Testis (tissue), 3 donors: ENCODE measurements around the gene KCTD13. TPM values are rescaled to one million over a fixed set of nuclear protein-coding genes. Genes with fewer than 3 reads are reported as not detected.

ENCODE experiments used
- DNase-seq: peaks from one replicate; pipeline ENCODE4 v3.0.0-alpha.2; 2019
- H3K27ac ChIP-seq, 2 donors: fragments of 200-600 bp; sonication (generic); one replicate each; pipeline ENCODE4 v1.5.1; 2019
- H3K27me3 ChIP-seq: fragments of 200-600 bp; sonication (generic); one replicate; pipeline ENCODE4 v1.5.1; 2019
- H3K36me3 ChIP-seq: fragments of 200-600 bp; sonication (generic); one replicate; pipeline ENCODE4 v1.5.1; 2017; ENCODE audit warnings: low read depth; ENCODE audit errors: missing control alignments
- H3K4me1 ChIP-seq: fragments of 200-600 bp; sonication (generic); one replicate; pipeline ENCODE4 v1.5.1; 2019
- H3K4me3 ChIP-seq, 2 donors: fragments of 200-600 bp; sonication (generic); one replicate each; pipeline ENCODE4 v1.5.1; 2017 to 2019
- H3K9me3 ChIP-seq: fragments of 200-600 bp; sonication (generic); one replicate; pipeline ENCODE4 v1.5.1; 2017
- POLR2A ChIP-seq: fragments of 450-650 bp; IDR thresholded peaks from one replicate; pipeline ENCODE4 v1.6.1; 2017; ENCODE audit warnings: antibody characterized with exemption, mild to moderate bottlenecking, moderate library complexity
- WGBS, 2 donors: methylation state at CpG; one replicate each; pipeline ENCODE4 v1.1.5; 2018; 5-methylcytosine and 5-hydroxymethylcytosine counted together
- intact Hi-C: fragments of 100-400 bp; cut with DNase I; formaldehyde crosslinking; loops from one replicate; pipeline ENCODE4 v1.15.1; 2023; ENCODE audit warnings: low total_unique reads
- polyA plus RNA-seq: library from polyadenylated mRNA; stranded (reverse); fragments of 350-450 nt; fragmentation: Illumina TruSeq; extraction: RNeasy Lipid Tissue Mini Kit (QIAGEN cat#74804); gene quantifications from one replicate; pipeline ENCODE4 v1.2.3, GENCODE V29; 2014; ENCODE audit warnings: low read depth, low replicate concordance; ENCODE audit not compliant: insufficient read depth
- total RNA-seq, 2 donors: library from RNA; depleted of rRNA; stranded (reverse); fragments of >200 nt; gene quantifications; one replicate each; pipeline ENCODE4 v1.2.3, GENCODE V29; 2016
- TF ChIP-seq, protein P1 (sequence below), 3 experiments: fragments of 450-650 bp in 2 of 3; fragments of 200-600 bp in 1 of 3; sonication (generic) in 1 of 3; IDR thresholded peaks; one replicate each; pipeline ENCODE4 v1.5.1; 2016 to 2019; ENCODE audit warnings: antibody characterized with exemption in 3 of 3, mild to moderate bottlenecking in 2 of 3, moderate library complexity in 1 of 3

The KCTD13 gene
- total and polyA plus RNA-seq, 3 donors from 2014 or later, result 126 to 241 (median 202) TPM

DNA sequence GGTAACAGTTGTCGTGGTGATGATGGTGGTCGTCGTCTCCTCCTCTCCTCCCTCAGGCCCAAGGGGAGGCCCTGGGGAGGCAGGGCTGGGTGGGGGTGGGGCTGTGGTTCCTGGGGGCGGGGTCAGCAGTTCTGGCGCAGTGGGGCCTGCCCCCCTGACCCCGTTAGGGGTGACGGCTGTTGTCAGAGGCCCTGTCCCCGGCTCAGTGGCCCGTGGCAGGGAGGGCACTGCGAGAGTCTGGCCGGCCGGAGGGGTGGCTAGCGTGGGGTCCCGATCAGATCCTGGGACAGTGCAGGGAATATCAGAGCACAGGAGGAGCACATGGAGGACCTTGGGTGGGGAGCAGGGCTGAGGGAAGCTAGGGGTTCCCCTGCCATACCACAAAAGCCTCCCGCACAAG lies 29.2 kb downstream of the KCTD13 start:
- intact Hi-C loops, result no loop called here
- WGBS, 2 donors, result 54 to 71% methylated on average over 12 to 14 of the region's 15 CpGs
- TF ChIP-seq POLR2A, result no peak
- TF ChIP-seq, protein P1, sequence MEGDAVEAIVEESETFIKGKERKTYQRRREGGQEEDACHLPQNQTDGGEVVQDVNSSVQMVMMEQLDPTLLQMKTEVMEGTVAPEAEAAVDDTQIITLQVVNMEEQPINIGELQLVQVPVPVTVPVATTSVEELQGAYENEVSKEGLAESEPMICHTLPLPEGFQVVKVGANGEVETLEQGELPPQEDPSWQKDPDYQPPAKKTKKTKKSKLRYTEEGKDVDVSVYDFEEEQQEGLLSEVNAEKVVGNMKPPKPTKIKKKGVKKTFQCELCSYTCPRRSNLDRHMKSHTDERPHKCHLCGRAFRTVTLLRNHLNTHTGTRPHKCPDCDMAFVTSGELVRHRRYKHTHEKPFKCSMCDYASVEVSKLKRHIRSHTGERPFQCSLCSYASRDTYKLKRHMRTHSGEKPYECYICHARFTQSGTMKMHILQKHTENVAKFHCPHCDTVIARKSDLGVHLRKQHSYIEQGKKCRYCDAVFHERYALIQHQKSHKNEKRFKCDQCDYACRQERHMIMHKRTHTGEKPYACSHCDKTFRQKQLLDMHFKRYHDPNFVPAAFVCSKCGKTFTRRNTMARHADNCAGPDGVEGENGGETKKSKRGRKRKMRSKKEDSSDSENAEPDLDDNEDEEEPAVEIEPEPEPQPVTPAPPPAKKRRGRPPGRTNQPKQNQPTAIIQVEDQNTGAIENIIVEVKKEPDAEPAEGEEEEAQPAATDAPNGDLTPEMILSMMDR (IDR thresholded peaks at IDR 0.05), result no peak
- Histone ChIP-seq H3K9me3 (no peaks in the 10 kb centered on the region), H3K4me1 (no peaks in the 10 kb centered on the region), H3K36me3 (no peaks in the 10 kb centered on the region), H3K27me3 (no peaks in the 10 kb centered on the region), H3K4me3 (no peak overlapping the region), H3K27ac (no peak overlapping the region)
- no peak for DNase-seq

DNA sequence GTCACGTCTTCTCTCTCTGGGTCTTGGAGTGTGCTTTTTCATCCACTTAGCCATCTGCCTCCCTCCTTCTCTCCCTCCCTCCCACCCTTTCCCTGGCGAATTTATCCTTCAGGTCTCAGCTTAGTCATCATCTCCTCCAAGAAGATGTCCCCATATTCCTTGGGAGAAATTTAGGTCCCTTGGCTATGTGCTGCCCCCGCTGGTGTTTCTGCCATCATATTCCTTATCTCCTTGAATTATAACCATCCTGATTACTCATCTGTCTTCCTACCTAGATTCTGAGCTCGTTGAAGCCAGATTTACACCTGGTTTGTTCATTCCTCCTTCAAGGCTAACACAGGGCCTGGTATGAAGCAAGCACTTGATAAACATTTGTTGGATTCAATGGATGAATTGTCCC lies 31.7 kb downstream of the KCTD13 start:
- DNase-seq, result no peak
- WGBS, 2 donors, result 65 to 76% methylated on average over 4 of the region's 4 CpGs
- H3K27ac ChIP-seq, result no peak overlapping the region

DNA sequence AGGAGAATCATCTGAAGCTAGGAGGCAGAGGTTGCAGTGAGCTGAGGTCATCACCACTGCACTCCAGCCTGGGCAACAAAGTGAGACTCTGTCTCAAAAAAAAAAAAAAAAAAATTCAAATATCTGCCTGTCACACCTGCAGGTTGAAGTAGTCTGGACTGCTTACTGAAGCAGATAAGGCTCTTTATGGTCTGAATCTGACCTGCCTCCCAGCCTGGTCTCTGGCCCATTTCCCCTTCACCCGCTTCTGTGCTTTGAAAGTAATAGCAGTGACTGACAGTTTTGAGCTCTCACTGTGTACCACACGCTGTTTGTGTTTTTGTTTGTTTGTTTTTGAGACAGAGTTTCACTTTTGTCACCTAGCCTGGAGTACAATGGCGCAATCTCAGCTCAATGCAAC lies 32.5 kb downstream of the KCTD13 start:
- no peak for TF ChIP-seq POLR2A
- TF ChIP-seq, protein P1 (IDR thresholded peaks at IDR 0.05), result no peak
- Histone ChIP-seq H3K9me3 (no peaks in the 10 kb centered on the region), H3K4me1 (no peaks in the 10 kb centered on the region), H3K36me3 (no peaks in the 10 kb centered on the region), H3K27me3 (no peaks in the 10 kb centered on the region), H3K27ac (no peak overlapping the region), H3K4me3 (no peak overlapping the region)
- intact Hi-C loops, result no loop called here
- 87 to 94% methylated on average over 3 of the region's 3 CpGs for WGBS, 2 donors
- no peak for DNase-seq

More for the DNA sequence above, 31.7 kb downstream of the KCTD13 start:
- Histone ChIP-seq H3K9me3 (no peaks in the 10 kb centered on the region), H3K4me1 (no peaks in the 10 kb centered on the region), H3K36me3 (no peaks in the 10 kb centered on the region), H3K27me3 (no peaks in the 10 kb centered on the region), H3K4me3 (no peak overlapping the region)
- intact Hi-C loops, result no loop called here
- TF ChIP-seq POLR2A, result no peak
- TF ChIP-seq, protein P1 (IDR thresholded peaks at IDR 0.05), result no peak

DNA sequence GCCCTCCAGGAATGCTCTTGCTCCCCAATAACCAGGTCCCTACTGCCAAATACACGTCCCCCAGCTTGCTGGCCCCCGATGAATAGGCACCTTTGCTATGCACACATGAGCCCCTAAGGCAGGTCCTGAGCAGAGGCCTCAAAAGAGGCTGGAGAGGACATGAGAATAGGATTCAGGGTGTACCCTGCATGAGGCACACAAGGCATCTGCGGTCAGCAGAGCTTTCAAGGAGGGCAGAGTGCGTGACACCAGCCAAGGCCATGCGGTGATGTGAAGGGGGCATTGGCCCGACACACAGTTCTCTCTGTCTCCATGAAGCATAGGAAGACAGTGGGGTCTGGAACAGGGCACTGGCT lies 33.6 kb downstream of the KCTD13 start:
- 90% methylated on average over 6 of the region's 6 CpGs for WGBS, 2 donors

More for the DNA sequence above, 33.6 kb downstream of the KCTD13 start:
- Histone ChIP-seq H3K9me3 (no peaks in the 10 kb centered on the region), H3K27ac (no peak overlapping the region), H3K4me3 (no peak overlapping the region), H3K4me1 (no peaks in the 10 kb centered on the region), H3K27me3 (no peaks in the 10 kb centered on the region), H3K36me3 (no peaks in the 10 kb centered on the region)
- TF ChIP-seq, protein P1 (IDR thresholded peaks at IDR 0.05), result no peak
- TF ChIP-seq POLR2A, result no peak
- intact Hi-C loops, result no loop called here
- no peak for DNase-seq
